HG02588 (cell line): ENCODE results near the gene CXCL16.
"Not testable (repeated sequence)": the region's sequence is repeated elsewhere in the genome, so short reads cannot be mapped to it uniquely, and the experiment has no call there.

Source experiments
- ATAC-seq: cut with Tn5 transposase; IDR thresholded peaks from one replicate; pipeline ENCODE4 v1.9.1; 2021; ENCODE audit warnings: mild to moderate bottlenecking, moderate library complexity; ENCODE audit not compliant: unreplicated experiment

Gene CXCL16

DNA sequence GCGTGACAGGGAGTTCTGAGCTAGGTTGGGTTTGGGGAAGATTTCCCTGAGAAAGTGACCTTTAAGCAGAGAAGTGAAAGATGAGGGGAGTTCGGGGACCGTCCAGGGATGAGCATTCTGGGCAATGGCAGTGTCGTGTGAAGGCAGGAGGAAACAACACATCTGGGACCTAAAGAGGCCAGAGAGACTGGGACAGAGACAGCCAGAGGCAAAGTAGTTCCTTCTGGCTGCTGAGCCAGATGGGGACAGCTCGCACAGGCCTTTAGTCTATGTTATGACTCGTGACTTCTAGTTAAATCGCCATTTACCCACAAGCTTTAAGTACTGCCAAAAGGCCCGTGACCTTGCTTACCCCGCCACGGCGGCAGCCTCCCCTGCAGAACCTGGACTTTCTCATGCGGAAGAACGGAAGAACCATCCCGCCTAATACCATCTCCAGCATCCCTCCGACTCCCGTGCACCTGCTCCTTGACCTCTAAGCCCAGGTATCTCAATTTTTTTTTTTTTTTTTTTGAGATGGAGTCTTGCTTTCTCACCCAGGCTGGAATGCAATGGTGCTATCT is 17.0 kb downstream of the CXCL16 start:
- ATAC-seq = no peak

DNA sequence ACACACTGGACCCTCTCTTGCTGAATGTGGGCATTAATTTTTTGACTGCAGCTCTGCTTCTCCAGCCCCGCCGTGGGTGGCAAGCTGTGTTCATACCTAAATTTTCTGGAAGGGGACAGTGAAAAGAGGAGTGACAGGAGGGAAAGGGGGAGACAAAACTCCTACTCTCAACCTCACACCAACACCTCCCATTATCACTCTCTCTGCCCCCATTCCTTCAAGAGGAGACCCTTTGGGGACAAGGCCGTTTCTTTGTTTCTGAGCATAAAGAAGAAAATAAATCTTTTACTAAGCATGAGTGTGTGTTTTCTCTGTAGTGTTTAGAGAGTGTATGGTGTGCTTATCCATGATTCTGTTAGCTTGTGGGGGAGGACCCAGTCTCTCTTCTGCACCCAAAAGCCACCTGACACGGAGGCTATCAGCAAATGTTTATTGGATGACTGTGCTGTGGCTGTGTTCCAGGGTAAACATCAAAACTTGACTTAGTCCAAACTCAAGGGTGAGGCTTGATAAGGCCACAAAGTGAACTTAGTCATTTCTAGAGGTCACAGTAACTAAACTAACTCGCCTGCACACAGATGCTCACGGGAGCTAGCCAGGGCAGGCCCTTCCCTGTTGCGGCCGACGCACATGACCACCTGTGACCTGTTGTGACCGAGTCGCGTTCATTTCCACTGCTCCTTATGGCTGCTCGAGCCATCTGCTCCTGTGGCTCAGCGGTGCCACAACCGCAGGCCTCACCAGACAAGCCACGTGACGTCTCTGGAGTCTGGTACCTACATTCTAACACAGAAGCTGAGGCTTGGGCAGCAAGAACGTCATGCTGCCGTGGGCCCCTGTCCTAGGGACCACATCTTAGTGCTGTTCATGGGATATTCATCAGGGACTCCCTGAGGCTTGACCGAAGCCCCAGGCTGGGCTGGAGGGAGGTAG is 18.3 kb downstream of the CXCL16 start:
- no peak for ATAC-seq

DNA sequence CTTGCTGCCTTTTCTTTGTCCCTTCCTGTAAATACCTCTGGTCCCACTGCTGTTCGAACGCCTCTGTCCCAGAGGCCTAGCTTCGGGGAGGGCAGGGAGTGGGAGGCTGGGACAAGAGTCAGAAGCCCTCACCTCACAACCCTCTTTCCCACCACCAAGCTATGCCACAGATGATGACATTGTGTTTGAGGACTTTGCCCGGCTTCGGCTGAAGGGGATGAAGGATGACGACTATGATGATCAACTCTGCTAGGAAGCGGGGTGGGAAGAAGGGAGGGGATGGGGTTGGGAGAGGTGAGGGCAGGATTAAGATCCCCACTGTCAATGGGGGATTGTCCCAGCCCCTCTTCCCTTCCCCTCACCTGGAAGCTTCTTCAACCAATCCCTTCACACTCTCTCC is 18.9 kb downstream of the CXCL16 start:
- no peak for ATAC-seq

DNA sequence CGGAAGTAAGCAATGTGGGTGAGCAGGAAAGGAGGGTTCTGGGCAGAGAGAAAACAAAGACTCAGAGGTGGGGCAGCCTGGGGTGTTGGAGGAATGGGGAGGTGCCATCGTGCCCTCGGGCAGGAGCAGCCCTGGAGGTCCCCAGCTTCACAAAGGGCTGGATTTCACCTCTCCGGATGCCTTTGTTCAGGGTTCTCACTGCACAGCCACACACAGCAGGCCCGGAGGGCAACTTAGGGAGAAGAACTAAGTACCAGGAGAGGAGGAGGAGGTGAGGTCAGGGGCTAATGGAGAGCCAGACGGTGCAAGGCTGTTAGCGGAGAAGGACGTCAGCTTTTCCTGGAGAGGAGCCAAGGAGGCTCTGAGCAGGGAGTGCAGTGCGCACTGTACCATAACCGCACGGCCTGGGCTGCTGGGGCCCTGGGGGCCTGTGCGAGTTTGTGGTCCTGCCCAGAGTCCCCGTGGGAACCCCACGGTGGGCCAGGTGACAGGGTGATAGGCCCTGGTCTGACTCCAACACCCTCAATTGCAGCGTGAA is 20.0 kb downstream of the CXCL16 start:
- ATAC-seq = no peak

DNA sequence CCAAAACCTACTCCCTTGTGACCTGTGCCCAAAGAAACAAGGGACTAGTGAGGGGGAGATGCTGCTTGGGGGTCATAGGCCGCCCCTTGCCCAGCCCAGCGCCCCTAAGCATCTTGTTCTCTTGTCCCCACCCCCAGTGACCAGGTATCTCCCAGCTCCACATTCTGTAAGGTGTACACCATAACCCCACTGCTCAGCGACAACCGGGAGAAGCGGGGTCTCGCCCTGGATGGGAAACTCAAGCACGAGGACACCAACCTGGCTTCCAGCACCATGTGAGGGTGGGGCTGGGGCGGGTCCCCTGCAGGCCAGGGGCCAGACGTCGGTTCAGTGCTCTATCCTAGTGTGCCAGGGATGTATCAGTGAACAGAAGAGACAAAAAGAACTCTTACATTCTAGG is 20.6 kb downstream of the CXCL16 start:
- no peak for ATAC-seq

DNA sequence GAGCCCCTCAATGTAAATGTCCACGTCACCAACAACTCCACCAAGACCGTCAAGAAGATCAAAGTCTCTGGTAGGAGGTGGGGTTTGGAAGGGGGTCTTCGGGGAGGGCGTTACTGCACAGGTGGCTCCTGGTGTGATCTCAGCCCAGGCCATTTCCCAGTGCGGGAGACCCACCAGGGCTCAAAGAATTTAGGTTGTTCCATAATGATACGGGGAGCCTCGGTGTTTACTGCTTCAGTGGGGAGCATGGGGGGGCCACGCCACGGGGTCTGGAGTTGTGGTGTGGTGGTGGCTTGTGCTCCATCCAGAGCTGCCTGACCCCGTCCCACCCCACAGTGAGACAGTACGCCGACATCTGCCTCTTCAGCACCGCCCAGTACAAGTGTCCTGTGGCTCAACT is 21.5 kb downstream of the CXCL16 start:
- no peak for ATAC-seq

DNA sequence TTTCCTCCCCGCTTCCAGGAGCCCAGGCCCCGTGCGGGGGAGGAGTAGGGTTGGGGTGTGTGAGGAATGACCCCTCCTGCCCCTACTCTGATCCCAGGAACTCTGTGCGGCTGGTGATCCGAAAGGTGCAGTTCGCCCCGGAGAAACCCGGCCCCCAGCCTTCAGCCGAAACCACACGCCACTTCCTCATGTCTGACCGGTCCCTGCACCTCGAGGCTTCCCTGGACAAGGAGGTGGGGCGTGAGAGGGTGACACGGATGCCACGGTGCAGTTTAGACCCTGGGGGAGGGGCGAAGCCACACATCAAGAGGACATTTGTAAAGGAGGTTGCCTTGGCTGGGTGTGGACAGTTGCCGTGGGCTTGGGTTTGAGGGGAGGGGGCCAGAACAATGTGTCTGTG is 21.9 kb downstream of the CXCL16 start:
- ATAC-seq = no peak

DNA sequence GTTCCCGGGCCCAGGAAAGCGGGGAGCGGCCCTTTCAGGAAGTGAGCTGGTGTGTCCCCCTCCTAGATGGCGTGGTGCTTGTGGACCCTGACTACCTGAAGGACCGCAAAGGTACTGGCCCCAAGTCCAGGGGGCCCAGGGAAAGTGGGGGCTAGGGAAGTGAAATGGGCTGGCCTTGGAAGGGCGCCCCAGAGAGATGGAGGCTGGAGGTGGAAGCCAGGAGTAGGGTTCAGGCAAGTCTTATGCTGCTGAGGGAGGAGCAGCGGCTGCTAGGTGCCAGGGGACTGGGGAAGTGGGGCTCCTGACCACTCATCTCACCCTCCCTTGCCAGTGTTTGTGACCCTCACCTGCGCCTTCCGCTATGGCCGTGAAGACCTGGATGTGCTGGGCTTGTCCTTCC is 23.6 kb downstream of the CXCL16 start:
- no peak for ATAC-seq

DNA sequence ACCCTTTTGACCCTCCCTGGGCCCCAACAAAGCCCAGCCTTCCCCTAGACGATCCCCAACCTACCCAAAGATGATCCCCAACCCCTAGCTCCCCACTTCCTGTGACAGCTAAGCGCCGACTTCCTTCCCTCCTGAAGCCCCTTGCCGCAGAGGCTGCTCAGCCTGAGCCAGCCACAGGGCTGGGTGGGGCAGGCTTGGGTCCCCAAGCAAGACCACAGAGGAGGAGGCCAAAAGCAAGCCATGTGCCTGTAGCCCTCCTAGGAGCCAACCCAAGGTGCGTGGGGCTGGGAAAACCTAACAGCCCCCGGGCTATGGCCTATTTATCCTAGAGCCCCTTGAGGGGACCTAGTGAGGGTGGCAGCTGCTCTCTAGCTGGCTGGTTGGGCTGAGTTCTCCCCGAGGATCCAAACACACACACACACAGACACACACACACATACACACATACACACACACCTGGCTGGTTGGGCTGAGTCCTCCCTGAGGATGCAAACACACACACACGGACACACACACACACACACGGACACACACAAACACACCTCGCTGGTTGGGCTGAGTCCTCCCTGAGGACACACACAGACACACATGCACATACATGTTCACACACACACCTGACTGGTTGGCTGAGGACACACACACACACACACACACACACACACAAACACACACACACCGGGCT is 24.5 kb downstream of the CXCL16 start:
- no peak for ATAC-seq

DNA sequence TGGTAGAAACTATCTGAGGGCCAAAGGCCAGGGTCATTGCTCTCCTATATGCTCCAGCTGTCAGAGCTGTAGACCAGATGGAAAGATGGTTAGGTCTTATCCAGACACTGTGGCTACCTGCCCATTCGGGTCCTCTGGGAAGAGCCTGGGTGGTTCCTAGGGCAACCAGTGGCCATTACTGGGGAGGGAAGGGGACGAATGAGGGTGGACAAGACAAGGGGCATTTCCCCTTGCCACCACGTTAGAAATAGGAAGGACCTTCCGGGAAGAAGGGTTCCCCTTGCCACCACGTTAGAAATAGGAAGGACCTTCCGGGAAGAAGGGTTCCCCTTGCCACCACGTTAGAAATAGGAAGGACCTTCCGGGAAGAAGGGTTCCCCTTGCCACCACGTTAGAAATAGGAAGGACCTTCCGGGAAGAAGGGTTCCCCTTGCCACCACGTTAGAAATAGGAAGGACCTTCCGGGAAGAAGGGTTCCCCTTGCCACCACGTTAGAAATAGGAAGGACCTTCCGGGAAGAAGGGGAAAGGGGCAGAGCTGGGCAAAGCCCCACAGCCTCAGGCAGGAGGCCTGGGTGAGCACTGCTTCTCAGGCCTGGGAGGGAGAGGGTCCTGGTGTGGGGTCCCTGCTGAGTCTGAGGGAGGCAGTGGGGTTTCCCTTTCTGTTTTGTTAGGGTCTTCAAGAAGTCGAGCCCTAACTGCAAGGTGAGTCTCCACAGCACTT is 25.2 kb downstream of the CXCL16 start:
- not testable (repeated sequence) for ATAC-seq

DNA sequence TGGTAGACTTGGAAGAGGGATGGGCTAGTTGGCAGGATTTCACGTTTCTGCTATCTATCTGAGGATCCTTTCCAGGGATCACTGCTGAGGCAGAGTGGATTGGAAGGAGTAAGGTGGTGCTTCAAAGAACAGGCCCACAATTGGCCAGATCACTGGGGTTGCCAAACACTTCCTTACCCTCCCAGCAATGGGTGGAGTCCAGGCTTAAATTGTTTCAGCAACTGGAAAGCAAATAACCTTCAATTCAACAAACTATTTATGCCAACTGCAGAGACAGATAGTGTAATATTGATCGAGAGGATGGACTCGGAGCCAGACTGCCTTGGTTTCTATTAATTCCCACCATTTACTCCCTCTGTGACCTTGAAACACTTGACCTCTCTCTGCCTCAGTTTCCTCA is 27.2 kb downstream of the CXCL16 start:
- ATAC-seq = no peak

DNA sequence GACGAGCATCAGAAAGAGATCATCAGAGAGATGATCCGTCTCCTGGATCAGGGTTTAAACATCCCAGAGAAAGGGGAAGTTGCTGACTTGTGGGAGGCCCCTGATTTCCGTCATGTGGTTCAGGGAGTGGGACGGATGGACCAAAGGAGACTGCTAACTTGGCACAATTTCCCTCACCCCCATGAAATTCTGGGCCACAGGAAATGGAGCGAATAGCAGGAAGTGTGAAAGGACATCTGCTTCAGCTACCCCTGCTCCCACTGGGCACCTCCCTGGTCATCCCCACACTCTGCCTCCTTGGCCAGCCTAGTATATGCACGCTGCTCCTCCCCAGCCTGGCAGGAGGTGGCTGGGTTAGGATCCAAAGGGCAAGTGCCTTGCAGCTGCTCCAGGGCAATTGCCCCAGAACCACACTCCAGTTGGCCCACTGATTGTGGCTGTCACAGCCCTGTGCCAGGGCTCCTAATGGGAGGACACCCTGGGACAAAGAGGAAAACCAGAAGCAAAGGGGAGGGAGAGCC is 28.0 kb downstream of the CXCL16 start:
- no peak for ATAC-seq

DNA sequence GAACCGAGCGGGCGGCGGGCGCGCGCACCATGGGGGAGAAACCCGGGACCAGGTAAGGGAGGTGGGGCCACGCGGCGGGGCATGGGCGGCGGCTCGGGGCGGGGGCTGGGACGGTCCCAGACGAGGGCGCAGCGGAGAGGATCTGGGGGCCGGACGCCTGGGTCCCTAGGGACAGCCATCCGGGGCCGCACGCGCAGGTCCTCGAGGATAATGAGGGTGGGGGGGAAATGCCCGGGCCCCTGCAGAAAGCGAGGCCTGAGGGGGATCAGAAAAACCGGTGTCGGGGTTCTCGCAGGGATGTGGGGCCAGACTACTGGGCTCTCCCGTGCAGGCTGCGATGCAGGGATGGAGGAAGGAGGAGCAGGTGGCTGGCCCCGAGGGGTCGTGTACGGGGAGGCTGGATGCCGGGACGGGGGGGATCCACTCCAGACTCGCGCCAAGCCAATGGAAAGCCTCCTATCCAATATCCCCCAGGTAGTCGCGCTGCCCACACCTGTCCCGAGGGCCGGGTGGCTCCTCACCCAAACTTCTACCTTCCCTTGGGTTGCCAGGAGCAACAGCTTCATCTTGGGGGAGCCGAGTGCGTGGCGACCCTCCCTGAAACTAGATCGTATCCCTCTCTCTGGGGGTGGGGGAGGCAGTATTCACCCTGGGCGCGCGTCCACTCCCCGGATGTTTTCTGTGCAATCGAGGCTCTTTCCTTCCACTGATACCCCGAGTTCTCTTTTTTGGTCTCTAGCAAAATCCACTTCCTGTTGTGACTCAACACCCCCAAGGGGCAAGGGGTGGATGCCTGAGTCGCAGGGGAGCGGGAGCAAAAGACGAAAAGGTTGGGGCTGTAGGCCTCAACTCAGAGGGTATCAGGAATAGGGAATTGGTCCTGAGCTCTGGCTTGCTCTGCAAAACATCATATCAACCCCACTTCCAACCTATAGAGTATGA is 28.8 kb downstream of the CXCL16 start:
- peak; percentile 1 for ATAC-seq

DNA sequence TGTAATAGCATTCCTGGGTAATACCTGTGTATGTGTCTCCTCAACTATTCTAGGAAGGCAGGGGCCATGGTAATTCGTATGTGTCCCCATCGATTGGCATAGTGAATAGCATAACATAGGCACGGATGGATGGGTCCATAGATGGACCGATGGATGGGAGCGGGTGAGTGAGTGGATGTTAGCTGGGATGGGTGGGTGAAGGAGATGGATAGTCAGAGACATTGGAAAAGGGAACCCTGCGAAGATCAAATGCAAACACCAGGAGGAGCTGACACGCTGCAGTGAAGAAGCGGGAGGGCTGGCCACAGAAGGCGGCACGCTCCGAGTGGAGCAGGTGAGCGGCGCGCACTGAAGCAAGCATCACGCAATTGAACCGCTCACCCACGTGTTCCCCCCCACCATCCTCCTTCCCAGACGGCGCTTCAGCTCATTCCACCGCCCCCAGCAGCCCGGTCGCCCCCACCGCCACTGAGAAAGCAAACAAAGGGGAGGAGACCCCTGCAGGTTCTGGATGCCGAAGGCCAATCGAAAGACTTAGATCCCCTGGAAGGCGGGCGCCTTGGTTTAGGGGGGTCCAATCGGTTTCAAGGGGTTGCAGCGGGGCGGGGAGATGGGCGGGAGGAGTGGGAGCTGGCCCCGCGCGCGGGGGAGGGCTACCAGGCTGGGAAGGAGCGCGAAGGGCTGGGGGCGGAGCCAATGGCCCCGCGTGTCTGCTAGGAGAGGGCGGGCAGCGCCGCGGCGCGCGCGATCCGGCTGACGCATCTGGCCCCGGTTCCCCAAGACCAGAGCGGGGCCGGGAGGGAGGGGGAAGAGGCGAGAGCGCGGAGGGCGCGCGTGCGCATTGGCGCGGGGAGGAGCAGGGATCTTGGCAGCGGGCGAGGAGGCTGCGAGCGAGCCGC is 29.7 kb downstream of the CXCL16 start, which contains the start of gene ARRB2:
Gene ARRB2, plus strand, starts transcription at position 839 of the 899 bp plus-strand sequence. CDS start 90 bp downstream, outside the sequence.
- peak; percentile 80 for ATAC-seq

DNA sequence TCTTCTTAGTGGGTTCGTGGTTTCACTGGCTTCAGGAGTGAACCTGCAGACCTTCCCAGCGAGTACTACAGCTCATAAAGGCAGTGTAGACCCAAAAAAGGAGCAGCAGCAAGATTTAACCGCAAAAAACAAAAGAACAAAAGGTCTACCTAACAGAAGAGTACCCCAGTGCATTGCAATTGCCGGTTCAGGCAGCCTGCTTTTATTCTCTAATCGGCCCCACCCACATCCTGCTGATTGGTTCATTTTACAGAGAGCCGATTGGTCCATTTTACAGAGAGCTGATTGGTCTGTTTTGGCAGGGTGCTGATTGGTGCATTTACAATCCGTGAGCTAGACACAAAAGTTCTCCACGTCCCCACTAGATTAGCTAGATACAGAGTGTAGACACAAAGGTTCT is 31.3 kb downstream of the CXCL16 start:
- ATAC-seq = no peak

DNA sequence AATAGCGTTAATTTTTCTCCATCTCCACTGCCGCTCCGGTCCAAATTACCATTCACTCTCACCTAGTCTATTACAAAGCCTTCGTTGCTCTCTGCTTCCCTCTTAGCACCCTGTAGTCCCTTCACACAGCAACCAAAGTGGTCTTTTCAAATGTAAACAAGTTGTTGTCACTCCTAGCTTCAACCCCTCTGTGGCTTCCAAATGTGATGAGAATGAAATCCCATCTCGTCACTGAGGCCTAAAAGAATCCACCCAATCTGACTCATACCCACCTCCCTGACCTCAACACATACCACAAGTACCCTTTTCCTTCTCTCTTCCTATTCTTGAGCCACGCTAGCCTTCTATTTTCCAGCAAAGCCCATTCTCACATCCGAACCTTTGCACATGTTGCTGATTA is 33.6 kb downstream of the CXCL16 start:
- ATAC-seq = no peak

DNA sequence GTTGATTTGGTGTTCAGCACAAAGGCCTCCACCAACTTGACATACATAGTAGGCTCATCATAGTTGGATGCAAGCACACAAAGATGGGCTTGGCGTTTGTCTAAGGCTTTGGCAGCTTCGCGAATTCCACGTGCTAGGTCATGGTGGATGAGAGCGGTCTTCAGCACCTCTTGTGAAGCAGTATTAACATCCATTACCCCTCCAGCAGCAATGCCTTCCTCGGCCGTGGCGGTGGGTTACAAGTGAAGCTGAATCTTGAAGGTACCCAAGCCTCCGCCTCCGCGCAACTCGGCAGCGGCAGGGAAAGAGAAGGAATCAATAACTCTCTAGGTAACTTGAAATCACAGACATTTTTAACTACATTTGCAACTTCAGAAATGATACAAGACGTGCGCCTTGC is 34.7 kb downstream of the CXCL16 start:
- ATAC-seq = no peak

DNA sequence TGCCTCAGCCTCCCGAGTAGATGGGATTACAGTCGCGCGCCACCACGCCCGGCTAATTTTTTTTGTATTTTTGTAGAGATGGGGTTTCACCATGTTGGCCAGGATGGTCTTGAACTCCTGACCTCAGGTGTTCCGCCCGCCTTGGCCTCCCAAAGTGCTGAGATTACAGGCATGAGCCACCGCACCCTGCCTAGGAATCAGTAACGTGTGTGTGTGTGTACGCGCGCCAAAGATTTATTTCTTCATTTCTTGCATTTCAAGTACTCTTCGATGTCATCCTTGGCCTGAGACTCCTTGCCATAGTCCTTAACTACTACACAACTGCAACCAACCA is 35.2 kb downstream of the CXCL16 start:
- not testable (repeated sequence) for ATAC-seq

DNA sequence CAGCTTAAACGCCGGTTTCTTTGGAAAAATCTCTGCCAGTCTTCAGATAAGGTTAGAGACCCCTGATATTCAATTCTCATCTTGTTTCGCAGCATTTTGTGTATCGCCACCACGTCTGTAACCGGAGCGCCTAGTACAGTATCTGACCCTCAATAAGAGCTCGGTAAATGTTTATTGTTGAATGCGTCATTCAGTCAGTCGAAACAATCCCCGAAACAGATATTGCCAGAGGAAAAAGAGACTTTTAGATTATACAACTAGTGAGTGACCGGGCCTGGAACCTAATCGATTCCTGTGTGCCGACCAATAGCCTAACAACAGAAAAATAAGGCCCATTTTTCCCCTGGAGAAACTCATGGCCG is 36.4 kb downstream of the CXCL16 start:
- ATAC-seq = no peak
